Activated CD4-positive, CD25-positive, alpha-beta regulatory T cell treated with anti-CD3 and anti-CD28 coated beads, Interleukin-2, amount 50 U/mL, for 24 hours (primary cell): ENCODE data around the gene MRAS.
A peak's percentile ranks its signal among the peaks of the same experiment; 100 is the strongest.
"Not testable (repeated sequence)": the region's sequence is repeated elsewhere in the genome, so short reads cannot be mapped to it uniquely, and the experiment has no call there.

ENCODE experiments used
- ATAC-seq, 2 donors: fragments of 150-1000 bp; cut with Tn5 transposase; one replicate each; pipeline ENCODE4 v1.10.0; 2021; ENCODE audit warnings: mild to moderate bottlenecking in 1 of 2, moderate library complexity in 1 of 2

The MRAS gene

DNA sequence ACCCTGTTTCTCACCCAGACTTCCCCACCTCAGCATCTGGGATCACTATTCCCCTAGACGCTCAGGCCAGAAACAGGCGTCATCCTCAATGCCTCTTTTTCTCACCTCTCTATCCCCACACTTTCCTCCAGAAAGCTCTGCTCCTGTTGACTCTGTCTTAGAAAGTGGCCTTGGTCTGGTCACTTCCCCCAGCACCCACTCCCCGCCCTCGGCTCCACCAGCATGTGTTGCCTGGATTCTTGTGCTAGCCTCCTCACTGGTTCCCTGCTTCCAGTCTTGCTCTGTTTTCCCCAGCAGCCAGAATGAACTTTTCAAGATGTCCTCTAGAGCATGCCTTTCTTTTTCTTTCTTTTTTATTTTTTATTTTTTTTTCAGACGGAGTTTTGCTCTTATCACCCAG, 46.3 kb downstream of the MRAS start:
- ATAC-seq: no peak

DNA sequence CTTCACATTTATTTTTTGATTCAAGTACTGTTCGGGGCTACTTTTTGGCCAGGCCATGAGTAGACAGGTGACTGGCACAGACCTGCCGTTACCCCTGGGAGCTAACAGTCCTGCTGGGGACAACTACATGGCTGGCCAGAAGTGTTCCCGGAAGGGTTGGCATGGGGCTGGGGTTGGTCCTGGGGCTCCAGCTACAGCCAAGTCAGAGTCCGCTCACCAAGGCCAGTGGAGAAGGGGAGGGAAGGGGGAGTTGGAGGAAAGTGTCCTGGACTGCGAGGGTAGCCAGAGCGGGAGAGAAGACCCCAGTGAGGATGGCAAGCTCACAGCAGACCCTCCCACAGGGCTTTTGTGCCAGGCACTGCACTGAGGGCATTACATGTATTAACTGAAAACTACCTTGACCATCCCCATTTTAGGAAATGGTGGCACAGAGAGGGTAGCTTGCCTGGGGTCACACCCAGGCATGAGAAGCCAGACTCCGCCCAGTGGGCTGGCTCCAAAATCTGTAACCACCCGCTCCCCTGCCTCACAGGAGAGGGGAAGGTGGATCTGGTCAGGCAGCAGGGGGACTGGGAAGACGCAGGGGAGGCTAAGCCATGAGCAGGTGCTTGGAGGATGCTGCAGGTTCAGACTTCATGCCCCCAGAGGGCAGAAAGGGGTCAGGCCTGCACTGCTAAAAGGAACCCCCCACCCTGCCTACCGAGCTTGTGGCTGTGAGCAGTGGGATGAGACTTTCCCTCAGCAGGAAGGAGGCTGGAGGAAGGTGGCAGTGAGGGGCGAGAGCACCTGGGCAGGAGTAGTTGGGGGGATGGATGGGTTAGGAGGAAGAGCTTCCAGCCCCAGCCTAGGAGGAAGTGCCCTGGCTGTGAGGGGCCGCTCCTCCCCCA, 47.7 kb downstream of the MRAS start:
- ATAC-seq: no peak

DNA sequence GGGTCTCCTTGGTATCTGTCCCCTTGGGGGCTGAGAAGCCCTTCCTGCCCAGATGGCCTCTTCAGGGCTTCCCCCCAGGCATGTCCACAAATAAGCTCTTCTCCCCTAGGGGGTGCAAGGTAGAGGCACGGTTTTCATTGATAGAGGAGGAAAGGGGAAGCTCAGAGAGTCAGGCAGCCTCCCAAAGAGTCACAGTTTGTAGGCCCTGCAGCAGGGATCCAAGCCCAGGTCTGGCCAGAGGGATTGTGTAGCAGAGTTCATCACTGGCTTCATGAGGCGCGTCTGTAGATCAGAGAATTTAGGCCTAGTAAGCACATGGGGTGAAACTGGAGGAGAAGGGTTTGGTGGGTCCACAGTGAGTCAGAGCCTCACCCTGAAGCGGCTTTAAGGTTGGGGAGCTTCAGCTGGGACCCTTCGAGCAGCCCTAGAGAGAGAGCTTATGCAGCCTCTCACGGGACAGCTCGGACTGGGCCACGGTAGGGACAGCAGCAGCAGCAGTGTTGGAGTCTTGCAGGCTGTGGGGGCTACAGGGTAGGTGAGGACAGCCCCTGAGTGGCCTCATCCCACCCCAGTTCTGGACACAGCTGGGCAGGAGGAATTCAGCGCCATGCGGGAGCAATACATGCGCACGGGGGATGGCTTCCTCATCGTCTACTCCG, 48.5 kb downstream of the MRAS start:
- no peak for ATAC-seq

DNA sequence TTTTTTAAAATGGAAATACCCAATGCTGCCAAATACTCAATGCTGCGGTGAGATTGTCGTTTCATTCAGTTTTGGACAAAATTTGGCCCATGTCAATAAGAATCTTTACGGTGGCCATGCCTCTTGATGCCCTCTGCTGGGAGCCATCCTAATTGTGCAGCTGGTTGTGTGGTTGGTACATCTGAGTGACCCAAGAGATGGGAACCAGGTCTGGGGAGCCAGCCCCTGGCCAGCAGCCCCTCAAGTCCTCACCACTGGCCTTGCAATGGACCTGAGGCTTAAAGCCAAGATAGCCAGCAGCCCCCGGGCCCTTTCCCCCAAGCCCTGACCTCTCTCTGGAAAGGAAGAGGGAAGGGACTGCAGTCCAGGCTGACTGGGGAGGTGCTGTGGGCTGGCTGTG, 49.6 kb downstream of the MRAS start:
- no peak for ATAC-seq

DNA sequence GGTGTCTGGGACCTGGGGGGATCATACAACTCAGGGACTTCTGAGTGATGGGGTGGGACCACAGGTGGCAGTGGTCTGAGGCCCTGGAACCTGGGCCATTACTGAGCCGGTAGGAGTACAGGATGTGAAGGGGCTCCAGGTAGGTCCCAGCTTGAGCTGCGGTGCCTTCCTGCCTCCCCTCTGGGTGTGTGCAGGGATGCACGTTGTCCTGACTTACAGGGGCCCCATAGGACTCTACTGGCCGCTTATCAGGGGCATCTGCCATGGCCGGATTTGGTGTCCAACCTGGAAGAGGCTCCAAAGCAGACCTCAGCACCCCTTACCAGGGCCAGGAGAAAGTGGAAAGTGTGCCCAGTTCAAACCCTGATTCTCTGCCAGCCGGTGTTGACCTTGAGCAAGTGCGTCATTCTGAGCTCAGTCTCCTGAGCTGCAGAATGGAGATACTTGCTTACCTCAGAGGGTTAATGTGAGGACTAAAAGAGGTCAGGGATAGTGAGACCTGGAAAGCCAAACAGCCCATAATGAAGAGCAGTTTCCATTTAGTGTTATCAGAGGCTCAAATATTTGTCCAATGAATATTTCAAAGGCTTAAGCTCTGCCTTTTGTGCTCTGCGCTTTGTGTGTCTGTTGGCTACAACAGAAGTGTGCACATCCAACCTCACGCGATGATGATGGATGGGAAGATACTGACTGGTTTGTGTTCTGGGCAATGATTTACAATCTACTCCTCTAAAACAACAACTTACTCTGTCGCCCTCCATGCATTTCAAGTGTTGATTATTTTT, 50.6 kb downstream of the MRAS start:
- no peak for ATAC-seq

DNA sequence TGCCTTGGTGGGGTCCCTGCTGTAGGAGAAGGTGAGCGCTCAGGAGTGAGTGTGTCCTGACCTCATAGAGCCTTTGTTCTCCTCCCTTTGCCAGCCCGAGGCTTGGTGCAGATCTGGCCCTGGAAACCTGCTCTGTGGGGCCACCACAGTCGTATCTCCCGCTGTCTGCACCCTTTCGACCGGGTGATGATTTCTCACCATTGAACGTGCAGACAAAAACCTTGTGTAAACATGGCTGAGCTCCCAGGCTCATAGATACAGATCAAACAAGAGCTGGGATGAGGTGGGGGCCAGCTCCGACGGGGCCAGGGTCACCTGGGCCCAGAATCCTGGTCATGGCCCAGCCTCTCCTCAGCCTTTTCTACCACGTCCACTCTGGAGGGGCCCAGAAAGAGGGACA, 51.4 kb downstream of the MRAS start:
- ATAC-seq: no peak

DNA sequence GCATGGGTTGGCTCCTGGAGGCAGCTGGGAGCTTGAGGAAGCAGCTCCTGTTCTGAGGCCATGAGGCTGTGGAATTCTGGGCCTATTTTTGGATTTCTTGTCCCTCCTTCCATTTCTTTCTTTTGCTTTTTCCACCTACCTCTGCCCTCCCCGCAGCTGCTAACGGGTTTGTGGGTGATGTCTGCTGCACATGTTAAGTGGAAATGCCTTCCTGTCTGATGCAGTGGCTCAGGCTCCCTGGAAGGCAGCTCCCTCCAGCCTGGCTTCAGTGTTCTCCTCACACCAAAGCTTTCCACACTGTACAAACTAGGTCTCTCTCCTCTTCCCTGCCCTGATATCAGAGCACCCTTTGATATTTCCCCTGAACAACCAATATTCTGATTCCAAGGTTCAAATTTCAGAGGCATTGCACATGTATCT, 52.3 kb downstream of the MRAS start:
- ATAC-seq: no peak

DNA sequence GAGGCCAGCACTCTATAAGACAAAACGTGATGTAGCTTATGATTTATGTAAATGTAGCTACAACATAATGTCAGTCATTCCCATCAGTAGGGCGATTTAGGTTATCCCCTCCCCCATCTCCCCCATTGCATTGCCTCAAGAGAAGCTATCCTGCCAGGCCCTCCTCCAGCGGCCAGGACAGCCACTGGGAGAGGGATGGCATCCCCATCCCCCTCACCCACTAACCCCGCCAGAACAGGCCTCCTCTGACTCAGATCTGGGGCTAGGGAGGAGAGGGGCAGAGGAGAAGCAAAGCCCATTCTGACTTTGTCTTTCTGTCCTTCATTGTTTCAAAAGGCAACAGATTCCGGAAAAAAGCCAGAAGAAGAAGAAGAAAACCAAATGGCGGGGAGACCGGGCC, 53.5 kb downstream of the MRAS start:
- no peak for ATAC-seq

DNA sequence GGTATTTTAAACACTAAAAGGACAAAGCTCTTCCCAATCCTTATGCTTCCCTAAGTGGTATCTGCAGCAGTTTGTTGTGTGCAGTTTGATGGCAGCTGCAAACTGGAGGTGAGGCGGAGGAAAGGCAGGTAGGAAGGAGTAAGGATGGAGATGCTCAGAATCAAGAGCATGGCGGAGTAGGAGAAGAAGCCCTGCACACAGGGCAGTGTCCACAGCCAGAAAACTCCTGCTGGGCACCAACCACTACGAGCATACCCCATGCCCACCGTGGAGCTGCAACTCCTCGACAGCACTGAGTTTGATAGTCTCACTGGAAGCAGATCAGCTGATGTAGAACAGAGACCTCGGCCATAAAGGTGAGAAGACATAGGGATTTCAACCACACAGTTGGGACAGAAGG, 55.7 kb downstream of the MRAS start:
- no peak for ATAC-seq

DNA sequence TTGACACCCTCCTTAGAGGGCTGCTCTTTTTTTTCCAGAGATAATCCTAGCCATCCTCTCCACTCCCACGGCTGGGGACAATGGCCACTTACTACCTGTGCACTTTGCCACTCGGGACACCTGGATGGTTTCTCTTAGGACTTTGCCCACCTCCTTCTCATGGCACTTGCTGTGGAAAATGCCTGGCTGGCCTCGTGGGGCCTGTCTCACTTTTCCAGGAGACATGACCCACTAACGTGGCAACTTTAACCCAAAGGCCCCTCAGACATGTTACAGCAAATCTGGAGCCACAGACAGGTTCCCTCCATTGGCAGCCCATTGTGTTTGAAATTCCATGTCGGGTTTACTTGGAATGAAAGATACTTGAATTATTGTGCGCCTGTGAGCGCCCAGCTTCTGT, 56.6 kb downstream of the MRAS start:
- ATAC-seq: no peak

DNA sequence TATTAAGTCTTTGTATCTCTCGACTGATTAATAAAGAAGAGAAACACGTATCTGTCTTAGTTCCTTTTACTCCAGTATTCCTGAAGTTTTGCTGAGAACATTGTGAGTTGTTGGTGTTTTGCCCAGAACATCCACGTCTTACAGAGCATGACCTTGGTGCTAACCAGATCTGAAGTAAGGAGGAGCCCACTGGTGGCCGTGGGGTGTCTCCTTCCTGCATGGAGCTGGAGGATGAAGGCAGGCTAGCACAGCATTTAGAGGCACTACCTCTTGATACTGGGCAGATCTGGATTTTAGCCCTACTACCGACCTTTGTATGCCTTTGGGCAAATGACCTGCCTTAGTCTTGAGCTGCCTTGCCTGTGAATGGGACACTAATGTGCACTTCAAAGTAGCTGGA, 57.1 kb downstream of the MRAS start:
- no peak for ATAC-seq

DNA sequence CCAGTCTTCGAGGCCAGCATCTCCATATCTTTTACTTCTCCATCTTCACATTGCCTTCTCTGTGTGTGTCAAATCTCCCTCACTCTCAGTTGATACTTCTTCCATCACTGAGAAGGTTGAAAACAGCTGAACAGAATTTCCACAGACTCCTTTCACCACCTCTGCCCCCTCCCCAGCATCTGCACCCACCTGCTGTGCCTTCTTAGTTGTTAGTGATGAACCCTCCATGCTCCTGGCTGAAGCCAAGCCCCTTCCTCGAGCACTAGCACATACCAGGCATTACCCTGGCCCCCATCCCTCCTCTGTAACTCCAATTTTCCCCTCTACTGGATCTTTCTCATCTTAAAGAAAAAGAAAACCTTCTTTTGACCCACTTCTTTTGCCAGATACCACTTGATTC, 58.2 kb downstream of the MRAS start:
- no peak for ATAC-seq

DNA sequence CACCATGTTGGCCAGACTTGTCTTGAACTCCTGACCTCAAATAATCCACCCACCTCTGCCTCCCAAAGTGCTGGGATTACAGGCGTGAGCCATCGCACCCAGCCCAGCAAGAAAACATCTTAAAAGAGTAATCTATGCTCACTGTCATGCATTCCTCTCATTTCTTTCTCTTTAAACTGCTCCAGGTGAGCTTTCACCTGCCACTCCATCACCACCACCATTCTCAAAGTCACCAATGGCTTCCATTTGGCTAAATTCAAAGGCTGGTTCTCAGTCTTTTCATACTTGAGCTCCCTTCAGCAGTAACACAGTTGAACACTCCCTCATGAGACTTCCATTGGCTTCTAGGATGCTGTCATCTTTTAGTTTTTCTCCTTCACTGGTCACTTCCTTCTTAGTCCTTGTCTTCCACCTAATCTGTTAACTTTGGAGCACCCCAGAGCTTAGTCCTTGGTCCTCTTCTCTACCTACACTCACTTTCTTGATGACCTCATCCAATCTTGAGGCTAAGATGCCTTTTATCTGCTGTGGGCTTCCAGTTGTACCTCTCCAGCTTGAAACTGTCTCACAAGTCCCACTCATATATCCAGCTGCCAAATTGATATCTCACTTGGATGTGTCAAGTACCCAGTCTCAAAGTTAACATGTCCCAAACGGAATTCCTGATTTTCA, 59.0 kb downstream of the MRAS start:
- ATAC-seq: no peak

DNA sequence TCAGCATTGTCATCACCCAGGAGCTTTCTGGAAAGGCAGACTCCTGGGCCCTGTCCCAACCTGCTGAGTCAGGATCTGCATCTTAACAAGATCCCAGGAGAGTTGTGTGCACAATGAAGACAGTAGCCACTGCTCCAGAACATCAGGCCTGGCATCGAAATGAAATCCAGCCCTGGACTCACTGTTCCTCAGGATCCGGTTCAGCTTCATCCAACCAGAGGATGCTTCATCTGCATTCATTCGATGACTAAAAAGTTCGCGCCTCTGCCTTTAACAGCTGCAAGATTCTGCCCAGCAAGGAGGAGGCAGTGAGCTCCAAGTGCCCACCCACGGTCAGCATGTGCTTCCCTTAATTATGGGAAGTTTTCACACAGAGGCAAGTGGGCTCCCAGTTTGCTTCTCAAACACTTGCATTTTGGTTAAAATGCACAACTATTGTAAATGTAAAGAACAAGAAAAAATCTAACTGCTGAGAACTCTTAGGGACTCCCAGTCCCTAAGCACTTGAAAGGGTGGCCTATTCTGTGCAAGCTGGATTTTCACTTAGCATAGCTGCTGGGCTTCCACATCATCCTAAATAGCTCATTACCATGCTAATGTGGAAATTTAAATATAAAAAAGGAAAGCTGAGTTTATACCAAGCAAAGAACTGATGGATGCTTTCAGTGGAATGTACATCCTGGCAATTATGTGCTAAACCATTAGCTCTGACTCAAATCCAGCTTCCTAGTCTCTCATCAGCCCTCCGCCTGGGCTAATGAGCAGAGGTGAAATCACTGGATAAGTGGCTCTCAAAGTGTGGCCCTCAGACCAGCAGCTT, 60.6 kb downstream of the MRAS start:
- no peak for ATAC-seq

DNA sequence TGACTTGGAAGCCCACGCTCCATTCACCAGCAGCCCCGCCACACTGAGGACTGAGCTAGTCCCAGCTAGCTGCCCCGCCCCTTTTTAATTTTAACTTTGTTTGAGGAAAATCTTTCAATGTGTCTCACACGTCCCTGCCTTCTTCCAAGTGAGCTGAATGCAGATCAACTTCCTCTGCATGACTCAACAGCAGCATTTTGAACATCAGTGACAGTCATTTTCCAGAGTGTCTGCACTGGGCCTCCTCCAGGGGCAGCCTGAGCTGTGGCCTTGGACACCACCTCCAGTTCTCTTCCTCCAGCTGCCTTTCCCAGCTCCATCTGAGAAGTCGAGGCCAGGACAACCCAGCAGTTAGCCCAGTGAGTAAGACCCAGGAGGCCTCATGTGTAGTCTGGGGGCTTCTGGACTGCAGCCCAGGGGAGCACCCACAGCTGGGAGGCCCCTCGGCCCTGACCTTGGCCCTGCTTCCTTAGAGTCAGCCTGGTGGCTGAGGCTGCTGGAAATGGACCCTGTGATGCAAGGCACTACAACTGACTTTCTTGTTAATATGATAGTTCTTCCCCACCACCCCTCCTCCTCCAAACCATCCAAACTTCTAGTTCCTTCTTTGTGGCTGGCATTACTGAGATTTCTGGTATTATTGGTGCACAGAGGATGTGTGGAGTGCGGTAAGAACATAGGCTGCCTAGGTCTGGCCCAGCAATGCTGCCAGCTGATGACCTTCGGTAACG, 64.6 kb downstream of the MRAS start:
- ATAC-seq: no peak

DNA sequence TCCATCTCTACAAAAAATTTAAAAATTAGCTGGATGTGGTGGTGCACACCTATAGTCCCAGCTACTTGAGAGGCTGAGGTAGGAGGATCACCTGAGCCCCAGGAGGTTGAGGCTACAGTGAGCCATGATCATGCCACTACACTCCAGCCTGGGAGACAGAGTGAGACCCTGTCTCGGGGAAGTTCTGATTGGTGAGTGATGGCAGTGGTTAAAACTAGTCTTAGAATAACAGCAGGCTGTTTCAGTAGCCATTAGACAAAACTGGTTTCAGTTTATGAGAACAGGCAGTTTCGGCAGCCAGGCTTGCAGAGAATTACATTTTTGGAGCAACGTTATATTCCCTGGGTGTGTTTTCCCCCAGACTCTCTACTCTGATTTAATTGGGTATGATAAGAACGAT, 67.9 kb downstream of the MRAS start:
- not testable (repeated sequence) for ATAC-seq

DNA sequence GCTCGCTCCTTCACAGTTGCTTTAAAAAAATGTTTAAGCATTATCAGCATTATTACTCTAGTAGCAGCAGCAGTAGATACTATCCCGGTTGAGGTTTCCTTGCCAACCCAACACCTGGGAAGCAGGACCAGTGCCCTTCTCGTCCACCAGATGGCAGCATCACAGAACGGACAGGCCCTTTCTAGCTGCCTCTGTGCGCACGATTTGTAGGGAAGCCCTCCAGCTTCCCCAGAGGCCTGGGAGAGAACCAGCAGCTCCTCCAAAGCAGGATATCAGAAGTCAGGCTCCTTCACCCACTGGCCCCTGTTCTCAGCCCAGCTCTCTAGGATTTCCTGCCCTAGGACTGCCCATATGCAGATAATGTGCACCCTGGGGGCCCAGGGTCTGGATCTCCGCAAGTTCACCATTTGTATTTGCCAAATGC, 69.2 kb downstream of the MRAS start:
- ATAC-seq: peak in 1 of 2 donors; percentile 55

DNA sequence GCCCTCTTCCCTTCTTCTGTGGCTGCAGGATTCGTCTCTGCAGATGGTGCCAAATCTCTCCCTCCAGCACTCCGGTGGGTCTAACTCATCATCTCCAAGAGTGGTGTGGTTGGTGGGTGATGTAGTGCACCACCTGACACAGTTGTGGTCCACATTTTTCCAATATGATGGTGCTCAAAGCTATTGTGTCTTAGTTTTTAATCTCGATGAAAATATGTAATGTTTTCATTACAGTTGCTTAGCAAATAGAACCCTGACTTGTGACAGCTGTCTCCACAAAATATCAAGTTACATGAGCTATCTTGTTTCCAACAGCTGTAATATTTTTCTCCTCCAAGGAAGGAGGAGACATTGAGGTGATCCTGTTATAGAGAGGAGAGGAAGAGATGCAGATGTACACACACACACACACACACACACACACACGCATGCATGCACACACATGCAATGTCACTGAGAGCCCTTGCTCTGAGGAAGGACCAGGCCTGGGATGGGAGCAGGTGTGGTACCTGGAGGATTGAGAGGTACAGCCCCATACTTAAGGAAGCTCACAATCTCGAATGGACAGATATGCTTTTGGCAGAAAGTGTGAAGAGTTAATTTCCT, 70.3 kb downstream of the MRAS start:
- no peak for ATAC-seq

DNA sequence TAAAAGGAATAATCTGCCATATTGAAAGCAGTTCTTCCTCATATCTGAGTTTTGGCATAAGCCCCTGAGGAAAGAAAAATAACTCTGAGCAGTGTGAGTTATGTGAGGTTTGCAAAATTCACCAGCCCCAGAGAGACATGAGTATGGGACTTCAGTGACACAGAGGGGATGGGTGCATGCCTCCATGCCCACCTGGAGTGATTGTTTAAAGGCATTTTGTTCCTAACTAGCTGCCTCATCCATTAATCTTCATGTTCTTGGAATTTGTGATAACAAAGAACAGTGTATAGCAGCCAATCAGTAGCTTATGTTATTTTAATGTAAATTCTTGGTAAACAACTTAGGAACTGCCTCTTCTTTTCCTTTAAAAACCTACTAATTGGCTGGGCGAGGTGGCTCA, 74.9 kb downstream of the MRAS start:
- no peak for ATAC-seq

DNA sequence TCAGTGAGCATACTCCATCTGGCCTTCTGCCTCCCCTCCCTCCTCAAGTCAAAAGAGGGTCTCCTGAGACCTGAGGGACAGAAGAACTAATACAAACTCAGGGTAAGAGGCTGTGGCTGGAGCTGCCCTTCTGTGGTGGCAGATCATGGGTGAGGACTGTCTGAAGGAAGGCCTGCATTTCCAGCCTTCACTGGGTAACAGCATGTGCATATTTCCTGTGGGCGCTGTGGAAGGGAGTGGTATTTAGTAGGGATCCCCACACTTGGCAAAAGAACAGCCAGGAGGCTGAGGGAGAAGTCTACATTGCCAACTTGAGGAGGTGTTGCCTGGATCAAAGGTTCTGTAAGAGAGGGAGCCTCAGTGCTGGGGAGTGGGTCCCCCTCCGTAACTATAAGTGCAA, 75.9 kb downstream of the MRAS start:
- no peak for ATAC-seq

DNA sequence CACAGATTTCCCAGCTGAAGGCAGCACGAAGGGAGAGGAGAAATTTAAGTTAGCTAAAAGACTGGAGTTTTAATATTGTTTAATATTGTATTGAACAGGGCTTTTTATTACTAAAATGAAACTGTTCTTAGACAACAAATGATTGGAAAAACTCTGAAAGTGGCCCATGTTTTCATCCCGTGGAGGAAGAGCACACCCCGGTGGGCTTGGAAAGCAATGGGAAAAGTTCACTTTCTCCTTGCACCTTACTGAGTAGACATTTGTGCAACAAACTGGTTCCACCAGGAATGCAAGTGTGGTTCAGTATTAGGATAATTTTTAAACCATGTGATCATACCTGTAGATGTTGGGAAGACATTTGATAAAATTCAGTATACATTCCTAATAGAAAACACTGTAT, 77.8 kb downstream of the MRAS start:
- no peak for ATAC-seq
